ENCODE results near the gene PROSER2. TPM values are rescaled to one million over a fixed set of nuclear protein-coding genes. Genes with fewer than 3 reads are reported as not detected.

PROSER2 gene
- total RNA-seq, 1 experiment from 2014 or later: 4.1 TPM

GRCh38 chr10:11891776-11892486, 68.8 kb downstream of the PROSER2 start:
- DNase-seq (ENCODE audit: low read depth, low spot score): no peak
- H3K4me1 ChIP-seq (ENCODE audit: control insufficient read depth, insufficient read depth, low read length): no peaks in the 10 kb centered on the region
- no peak overlapping the region for H3K27ac ChIP-seq (ENCODE audit: low read length)
- H3K4me3 ChIP-seq (ENCODE audit: low read depth in 2 of 2, low read length in 2 of 2): no peak overlapping the region
- in situ Hi-C loops (cut with HindIII; ENCODE audit: low pct_unique_long_range_greater_than_20kb, low sequenced_read_pairs) (no loop called here), intact Hi-C loops (cut with micrococcal nuclease; ENCODE audit: unreplicated experiment) (no loop called here)
- no TSS peak for BruUV-seq (replicated peaks)
- POLR2A ChIA-PET: no interaction called here
- H3K36me3 ChIP-seq (ENCODE audit: control insufficient read depth, insufficient read depth, low read length): no peaks in the 10 kb centered on the region
- H3K9me3 ChIP-seq (ENCODE audit: control insufficient read depth, insufficient read depth, low read depth, low read length): no peaks in the 10 kb centered on the region
- CTCF ChIA-PET: no interaction called here
- no peak for ATAC-seq
- H3K27me3 ChIP-seq (ENCODE audit: control insufficient read depth, insufficient read depth, low read length): no peaks in the 10 kb centered on the region
- TF ChIP-seq SIN3A (IDR thresholded peaks at IDR 0.05; ENCODE audit: borderline replicate concordance, insufficient read depth, low read depth, low read length) (no peak), POLR2AphosphoS5 (IDR thresholded peaks at IDR 0.05; ENCODE audit: low read depth, low read length) (no peak), CTCF (IDR thresholded peaks at IDR 0.05) (no peak), TCF7L2 (IDR thresholded peaks at IDR 0.05; ENCODE audit: low read depth, low read length) (no peak), REST (IDR thresholded peaks at IDR 0.05; ENCODE audit: insufficient read depth in 1 of 2, low read depth in 2 of 2, low read length in 1 of 2) (no peak)

GRCh38 chr10:11893749-11894278, 70.7 kb downstream of the PROSER2 start:
- no peaks in the 10 kb centered on the region for H3K36me3 ChIP-seq (ENCODE audit: control insufficient read depth, insufficient read depth, low read length)
- DNase-seq (ENCODE audit: low read depth, low spot score) (no peak), ATAC-seq (peak; percentile 60)
- CTCF ChIA-PET: interaction anchor here (0.6 kb wide), 1 partner anchor 184 kb away, joined by 3 read pairs; no protein-coding TSS in a partner anchor
- in situ Hi-C loops (cut with HindIII; ENCODE audit: low pct_unique_long_range_greater_than_20kb, low sequenced_read_pairs) (no loop called here), intact Hi-C loops (cut with micrococcal nuclease; ENCODE audit: unreplicated experiment) (no loop called here)
- BruUV-seq (replicated peaks): no TSS peak
- H3K9me3 ChIP-seq (ENCODE audit: control insufficient read depth, insufficient read depth, low read depth, low read length): no peaks in the 10 kb centered on the region
- H3K27ac ChIP-seq (ENCODE audit: low read length): no peak overlapping the region
- no peaks in the 10 kb centered on the region for H3K27me3 ChIP-seq (ENCODE audit: control insufficient read depth, insufficient read depth, low read length)
- POLR2A ChIA-PET: no interaction called here
- TF ChIP-seq CTCF (IDR thresholded peaks at IDR 0.05) (no peak), REST (IDR thresholded peaks at IDR 0.05; ENCODE audit: insufficient read depth in 1 of 2, low read depth in 2 of 2, low read length in 1 of 2) (no peak), TCF7L2 (IDR thresholded peaks at IDR 0.05; ENCODE audit: low read depth, low read length) (no peak), SIN3A (IDR thresholded peaks at IDR 0.05; ENCODE audit: borderline replicate concordance, insufficient read depth, low read depth, low read length) (no peak), POLR2AphosphoS5 (IDR thresholded peaks at IDR 0.05; ENCODE audit: low read depth, low read length) (no peak)
- H3K4me1 ChIP-seq (ENCODE audit: control insufficient read depth, insufficient read depth, low read length): no peaks in the 10 kb centered on the region
- no peak overlapping the region for H3K4me3 ChIP-seq (ENCODE audit: low read depth in 2 of 2, low read length in 2 of 2)

Data from Panc1 (cell line).